DND-41 (cell line): Measurements from ENCODE around the gene ZNF234.

Source experiments
- EZH2 ChIP-seq: IDR thresholded peaks from 3 replicates; pipeline ENCODE4 v1.6.1; 2012; ENCODE audit warnings: borderline replicate concordance, low read depth, mild to moderate bottlenecking, moderate library complexity, low read length, inconsistent platforms; ENCODE audit not compliant: severe bottlenecking
- TF ChIP-seq, protein P1 (sequence below): IDR thresholded peaks from 2 replicates; pipeline ENCODE4 v1.5.1; 2012; ENCODE audit warnings: borderline replicate concordance, low read length, moderate library complexity, mild to moderate bottlenecking; ENCODE audit not compliant: poor library complexity, severe bottlenecking; ENCODE audit errors: extremely low read depth

DNA sequence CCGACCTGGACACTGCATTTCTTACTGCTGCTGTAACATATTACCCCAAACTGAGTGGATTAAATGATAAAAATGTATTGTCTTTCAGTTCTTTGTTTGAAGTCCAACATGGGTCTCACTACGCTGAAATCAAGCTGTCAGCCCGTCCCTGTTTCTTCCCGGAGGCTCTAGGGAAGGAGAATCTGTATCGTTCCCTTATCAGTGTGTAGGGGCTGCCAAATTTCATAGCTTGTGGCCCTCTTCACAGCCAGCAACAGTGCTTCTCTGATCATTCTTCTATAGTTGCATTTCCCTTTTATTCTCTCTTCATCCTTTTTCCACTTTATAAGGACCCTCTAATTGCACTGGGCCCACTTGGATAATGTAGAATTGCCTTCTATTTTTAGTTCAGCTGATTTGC lies 10.1 kb downstream of the ZNF234 start:
- TF ChIP-seq, protein P1, sequence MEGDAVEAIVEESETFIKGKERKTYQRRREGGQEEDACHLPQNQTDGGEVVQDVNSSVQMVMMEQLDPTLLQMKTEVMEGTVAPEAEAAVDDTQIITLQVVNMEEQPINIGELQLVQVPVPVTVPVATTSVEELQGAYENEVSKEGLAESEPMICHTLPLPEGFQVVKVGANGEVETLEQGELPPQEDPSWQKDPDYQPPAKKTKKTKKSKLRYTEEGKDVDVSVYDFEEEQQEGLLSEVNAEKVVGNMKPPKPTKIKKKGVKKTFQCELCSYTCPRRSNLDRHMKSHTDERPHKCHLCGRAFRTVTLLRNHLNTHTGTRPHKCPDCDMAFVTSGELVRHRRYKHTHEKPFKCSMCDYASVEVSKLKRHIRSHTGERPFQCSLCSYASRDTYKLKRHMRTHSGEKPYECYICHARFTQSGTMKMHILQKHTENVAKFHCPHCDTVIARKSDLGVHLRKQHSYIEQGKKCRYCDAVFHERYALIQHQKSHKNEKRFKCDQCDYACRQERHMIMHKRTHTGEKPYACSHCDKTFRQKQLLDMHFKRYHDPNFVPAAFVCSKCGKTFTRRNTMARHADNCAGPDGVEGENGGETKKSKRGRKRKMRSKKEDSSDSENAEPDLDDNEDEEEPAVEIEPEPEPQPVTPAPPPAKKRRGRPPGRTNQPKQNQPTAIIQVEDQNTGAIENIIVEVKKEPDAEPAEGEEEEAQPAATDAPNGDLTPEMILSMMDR = no peak
- TF ChIP-seq EZH2 = no peak
